Measurements from ENCODE around the gene CHIT1. TPM values are rescaled to one million over a fixed set of nuclear protein-coding genes. Genes with fewer than 3 reads are reported as not detected.

CHIT1 gene
- total RNA-seq, 4 donors from 2014 or later, result 0.49 to 244 (median 5.6) TPM

DNA sequence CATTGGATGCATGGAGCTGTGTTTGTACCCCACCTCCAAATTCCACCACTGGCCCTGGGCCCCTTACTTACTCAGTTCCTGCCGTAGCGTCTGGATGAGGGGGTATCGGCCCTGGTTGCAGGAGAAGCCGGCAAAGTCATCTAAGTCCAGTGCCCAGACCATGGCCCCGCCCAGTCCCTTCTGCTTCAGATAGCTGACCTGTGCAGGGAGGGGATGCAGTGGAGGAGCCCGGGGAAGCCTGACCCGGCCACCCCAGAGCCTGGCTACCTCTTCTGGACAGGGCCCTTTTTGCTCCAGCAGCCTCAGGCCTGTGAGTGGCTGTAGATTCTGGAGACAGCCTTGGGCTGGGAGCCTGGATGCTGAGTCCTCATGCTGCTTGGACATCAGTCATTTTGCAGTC, 11.8 kb downstream of the CHIT1 start:
- TF ChIP-seq, protein P1, sequence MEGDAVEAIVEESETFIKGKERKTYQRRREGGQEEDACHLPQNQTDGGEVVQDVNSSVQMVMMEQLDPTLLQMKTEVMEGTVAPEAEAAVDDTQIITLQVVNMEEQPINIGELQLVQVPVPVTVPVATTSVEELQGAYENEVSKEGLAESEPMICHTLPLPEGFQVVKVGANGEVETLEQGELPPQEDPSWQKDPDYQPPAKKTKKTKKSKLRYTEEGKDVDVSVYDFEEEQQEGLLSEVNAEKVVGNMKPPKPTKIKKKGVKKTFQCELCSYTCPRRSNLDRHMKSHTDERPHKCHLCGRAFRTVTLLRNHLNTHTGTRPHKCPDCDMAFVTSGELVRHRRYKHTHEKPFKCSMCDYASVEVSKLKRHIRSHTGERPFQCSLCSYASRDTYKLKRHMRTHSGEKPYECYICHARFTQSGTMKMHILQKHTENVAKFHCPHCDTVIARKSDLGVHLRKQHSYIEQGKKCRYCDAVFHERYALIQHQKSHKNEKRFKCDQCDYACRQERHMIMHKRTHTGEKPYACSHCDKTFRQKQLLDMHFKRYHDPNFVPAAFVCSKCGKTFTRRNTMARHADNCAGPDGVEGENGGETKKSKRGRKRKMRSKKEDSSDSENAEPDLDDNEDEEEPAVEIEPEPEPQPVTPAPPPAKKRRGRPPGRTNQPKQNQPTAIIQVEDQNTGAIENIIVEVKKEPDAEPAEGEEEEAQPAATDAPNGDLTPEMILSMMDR (IDR thresholded peaks at IDR 0.05; ENCODE audit: low read depth), result no peak

DNA sequence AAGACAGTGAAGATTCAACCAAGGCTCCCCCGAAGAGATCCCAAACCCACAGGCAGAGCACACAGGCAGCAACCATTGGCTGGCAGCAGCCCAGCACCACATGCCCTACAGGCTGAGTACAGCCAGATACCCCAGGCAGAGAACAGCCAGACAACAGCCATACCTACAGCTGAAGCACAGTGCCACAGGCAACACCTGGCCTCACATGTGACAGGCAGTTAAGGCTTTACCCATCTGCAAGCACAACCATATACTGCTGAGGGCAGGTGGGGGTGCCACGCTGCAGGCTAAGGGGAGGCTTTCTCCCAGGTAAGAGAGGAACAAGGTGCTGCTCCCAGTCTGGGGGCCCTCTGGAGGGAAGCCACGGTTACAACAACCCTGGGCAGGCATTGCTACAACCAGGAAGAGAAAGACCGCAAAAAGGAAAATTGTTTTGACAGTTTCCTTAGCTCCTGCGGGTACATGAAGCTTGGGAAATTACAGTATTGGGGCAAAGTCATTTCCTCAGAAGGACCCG, 12.3 kb downstream of the CHIT1 start:
- TF ChIP-seq, protein P1 (IDR thresholded peaks at IDR 0.05; ENCODE audit: low read depth), result no peak

DNA sequence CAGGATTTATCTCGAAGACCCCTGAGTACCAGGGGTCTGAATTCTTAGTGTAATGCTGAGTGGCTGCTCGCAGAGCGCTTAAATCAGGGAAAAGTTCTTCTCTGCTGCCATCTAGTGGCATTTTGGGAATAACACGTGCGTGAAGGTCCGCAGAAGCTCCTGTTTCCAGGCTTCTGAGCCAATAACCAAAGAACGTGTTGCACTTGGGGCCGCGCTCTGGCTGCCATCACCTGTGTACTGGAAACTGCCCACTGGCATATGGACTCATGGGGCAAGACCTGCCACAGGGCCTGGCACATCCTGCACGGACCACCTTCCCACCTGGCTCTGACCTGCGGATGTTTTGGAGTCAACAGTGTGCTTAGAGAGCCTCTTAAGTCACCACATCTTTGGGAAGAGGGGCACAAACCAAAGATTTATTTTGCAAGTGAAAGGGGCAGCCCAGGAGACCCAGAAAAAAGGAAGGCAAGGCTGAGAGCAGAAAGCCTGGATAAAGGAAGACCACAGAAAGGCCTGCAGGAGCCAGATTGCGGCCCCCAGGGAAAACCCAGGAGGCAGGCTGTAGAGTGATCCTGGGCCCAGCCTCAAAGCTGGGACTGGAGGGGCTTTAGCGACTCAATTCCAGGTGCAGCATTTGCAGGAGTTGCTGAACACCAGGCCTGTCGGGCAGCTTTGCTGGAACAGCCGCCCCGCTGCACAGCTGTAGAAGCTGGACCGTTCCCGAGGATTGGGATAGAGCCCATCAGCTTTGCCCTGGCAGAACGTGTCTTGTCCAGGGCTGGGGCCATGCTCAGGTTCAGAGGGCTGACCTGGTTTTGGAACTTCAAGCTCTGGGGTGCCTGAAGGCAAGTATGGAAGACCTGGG, 13.0 kb downstream of the CHIT1 start:
- TF ChIP-seq, protein P1 (IDR thresholded peaks at IDR 0.05; ENCODE audit: low read depth), result no peak

DNA sequence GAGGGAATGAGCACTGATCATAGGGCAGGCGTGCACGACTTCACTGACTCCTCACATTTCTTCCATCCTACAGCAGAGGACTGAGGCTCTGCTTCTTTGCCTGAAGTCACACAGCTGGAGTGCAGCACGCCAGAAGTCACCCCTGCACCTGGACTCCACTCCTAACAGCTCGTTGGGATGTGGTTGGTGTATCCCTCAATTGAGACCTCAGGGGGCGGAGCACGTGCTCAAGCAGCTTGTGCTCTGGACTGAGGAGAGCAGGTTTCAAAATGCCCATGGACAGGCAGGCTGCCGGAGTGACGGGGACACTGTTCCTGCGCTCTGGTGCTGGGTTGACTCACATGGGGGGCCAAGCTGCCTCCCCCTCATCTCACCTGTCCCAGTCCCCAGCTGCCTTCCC, 13.9 kb downstream of the CHIT1 start:
- TF ChIP-seq, protein P1 (IDR thresholded peaks at IDR 0.05; ENCODE audit: low read depth), result no peak

DNA sequence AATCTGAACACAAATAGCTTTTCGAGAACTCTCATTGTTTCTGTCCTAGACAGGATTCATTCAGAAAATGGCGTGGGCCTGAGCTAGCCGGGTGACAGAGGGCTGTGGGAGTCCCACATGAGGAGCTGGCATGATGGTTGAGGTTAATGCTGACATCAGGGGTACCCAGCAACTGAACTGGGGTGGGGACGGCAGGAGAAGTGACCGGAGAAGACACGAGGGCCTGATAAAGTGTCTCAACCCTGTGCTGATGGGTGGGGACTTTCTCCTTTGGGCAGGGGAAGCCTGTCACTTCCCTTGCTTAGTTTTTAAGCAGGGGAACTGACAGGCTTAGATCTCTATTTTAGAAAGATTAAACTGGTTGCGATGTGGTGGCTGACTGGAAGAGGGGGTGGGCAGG, 14.6 kb downstream of the CHIT1 start:
- TF ChIP-seq, protein P1 (IDR thresholded peaks at IDR 0.05; ENCODE audit: low read depth), result no peak

DNA sequence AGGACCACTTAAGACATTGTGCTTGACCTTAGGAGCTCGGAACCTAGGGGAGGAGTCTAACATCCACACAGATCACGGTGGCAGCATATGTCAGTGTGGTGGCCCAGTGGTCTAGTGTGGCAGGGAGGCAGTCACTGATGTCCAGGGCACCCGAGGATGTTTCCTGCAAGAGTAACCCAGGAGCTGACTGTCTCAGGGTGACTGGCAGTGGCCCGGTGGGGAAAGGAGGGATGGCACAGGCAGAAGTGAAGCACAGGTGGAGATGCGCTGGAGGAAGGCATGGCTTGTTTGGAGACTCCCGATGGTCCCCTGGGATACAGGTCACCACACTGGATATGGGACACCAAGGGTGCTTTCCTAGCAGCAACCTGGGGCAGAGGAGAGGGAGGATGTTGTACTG, 16.3 kb downstream of the CHIT1 start:
- TF ChIP-seq, protein P1 (IDR thresholded peaks at IDR 0.05; ENCODE audit: low read depth), result no peak

DNA sequence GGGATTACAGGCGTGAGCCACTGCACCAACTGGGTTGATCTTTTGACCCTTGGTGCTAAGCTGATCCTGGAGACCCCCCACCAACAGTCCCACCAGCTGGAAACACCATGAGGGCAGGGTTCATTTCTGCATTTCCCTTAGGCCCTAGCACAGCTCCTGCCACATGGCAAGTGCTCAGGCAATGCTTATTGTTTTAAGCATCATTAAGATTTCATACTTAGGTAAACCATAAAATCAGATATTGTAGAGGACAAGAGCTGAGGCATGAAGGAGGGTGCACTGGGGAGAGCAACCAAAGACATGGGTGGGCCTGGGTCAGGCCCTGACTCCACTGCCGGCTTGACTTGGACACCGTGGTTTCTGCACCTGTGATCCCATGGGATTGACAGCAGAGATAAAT, 17.7 kb downstream of the CHIT1 start:
- TF ChIP-seq, protein P1 (IDR thresholded peaks at IDR 0.05; ENCODE audit: low read depth), result no peak

Measured in subcutaneous adipose tissue (tissue), 4 donors.